Type B pancreatic cell (in vitro differentiated cells): Measurements from ENCODE around the gene FOXK1. TPM values are rescaled to one million over a fixed set of nuclear protein-coding genes. Genes with fewer than 3 reads are reported as not detected.
A peak's percentile ranks its signal among the peaks of the same experiment; 100 is the strongest.
"Not testable (repeated sequence)": the region's sequence is repeated elsewhere in the genome, so short reads cannot be mapped to it uniquely, and the experiment has no call there.

Experiments
- DNase-seq: peaks from one replicate; pipeline ENCODE4 v3.0.0; 2021; ENCODE audit warnings: mixed read lengths; ENCODE audit not compliant: unreplicated experiment; ENCODE audit errors: extremely low spot score
- H3K27ac Mint-ChIP-seq: 2 replicates; pipeline ENCODE4 v1.8.0; 2021; ENCODE audit warnings: mild to moderate bottlenecking, mixed read lengths
- H3K27me3 Mint-ChIP-seq: 2 replicates; pipeline ENCODE4 v1.8.0; 2021; ENCODE audit warnings: mixed read lengths
- H3K36me3 Mint-ChIP-seq: 2 replicates; pipeline ENCODE4 v1.8.0; 2021; ENCODE audit warnings: mixed read lengths
- H3K4me1 Mint-ChIP-seq: one replicate; pipeline ENCODE4 v1.8.0; 2021; ENCODE audit warnings: mixed read lengths; ENCODE audit not compliant: unreplicated experiment
- H3K4me3 Mint-ChIP-seq: 2 replicates; pipeline ENCODE4 v1.8.0; 2021; ENCODE audit warnings: mild to moderate bottlenecking, mixed read lengths
- H3K9me3 Mint-ChIP-seq: 2 replicates; pipeline ENCODE4 v1.8.0; 2021; ENCODE audit warnings: mixed read lengths
- CTCF ChIP-seq: fragments of 200-600 bp; sonication (generic); conservative IDR thresholded peaks from 2 replicates; pipeline ENCODE4 v1.5.0; 2021; ENCODE audit warnings: antibody characterized with exemption, mild to moderate bottlenecking
- total RNA-seq: library from RNA; stranded (reverse); gene quantifications from 2 replicates; pipeline ENCODE4 v1.2.1, GENCODE V29; 2021; ENCODE audit warnings: low replicate concordance

Gene FOXK1
- total RNA-seq, 1 donor from 2014 or later: 55.1 TPM

- Mint-ChIP-seq H3K9me3 (no peaks in the 10 kb centered on the region), H3K36me3 (peaks cover 9% of the 10 kb centered on the region), H3K4me3 (peak overlapping the region; percentile 10), H3K27me3 (no peaks in the 10 kb centered on the region), H3K4me1 (peaks cover 56% of the 10 kb centered on the region), H3K27ac (peak overlapping the region; percentile 50)
- no peak for TF ChIP-seq CTCF
- DNase-seq: no peak
Measured at GRCh38 chr7:4690953-4691856, 9.1 kb downstream of the FOXK1 start.

GRCh38 chr7:4692055-4692454 is 10.0 kb downstream of the FOXK1 start:
- TF ChIP-seq CTCF: no peak
- Mint-ChIP-seq H3K27ac (no peak overlapping the region), H3K4me1 (peaks cover 51% of the 10 kb centered on the region), H3K36me3 (peaks cover 9% of the 10 kb centered on the region), H3K9me3 (no peaks in the 10 kb centered on the region), H3K4me3 (no peak overlapping the region), H3K27me3 (no peaks in the 10 kb centered on the region)
- DNase-seq: no peak

- H3K27ac Mint-ChIP-seq: not testable (repeated sequence)
Measured at GRCh38 chr7:4692622-4693021, 10.5 kb downstream of the FOXK1 start.

GRCh38 chr7:4693152-4693551 is 11.1 kb downstream of the FOXK1 start:
- H3K9me3 Mint-ChIP-seq: no peaks in the 10 kb centered on the region
- peaks cover 51% of the 10 kb centered on the region for H3K4me1 Mint-ChIP-seq
- no peak overlapping the region for H3K4me3 Mint-ChIP-seq
- no peaks in the 10 kb centered on the region for H3K27me3 Mint-ChIP-seq
- H3K36me3 Mint-ChIP-seq: peaks cover 9% of the 10 kb centered on the region
- H3K27ac Mint-ChIP-seq: no peak overlapping the region
- TF ChIP-seq CTCF: no peak
- no peak for DNase-seq

More at GRCh38 chr7:4692622-4693021, 10.5 kb downstream of the FOXK1 start:
- peaks cover 51% of the 10 kb centered on the region for H3K4me1 Mint-ChIP-seq
- H3K27me3 Mint-ChIP-seq, H3K9me3 Mint-ChIP-seq, H3K4me3 Mint-ChIP-seq, DNase-seq, H3K36me3 Mint-ChIP-seq: not testable (repeated sequence)

GRCh38 chr7:4693749-4694148 is 11.7 kb downstream of the FOXK1 start:
- TF ChIP-seq CTCF: no peak
- H3K36me3 Mint-ChIP-seq: peaks cover 9% of the 10 kb centered on the region
- no peaks in the 10 kb centered on the region for H3K9me3 Mint-ChIP-seq
- no peak for DNase-seq
- peaks cover 47% of the 10 kb centered on the region for H3K4me1 Mint-ChIP-seq
- no peak overlapping the region for H3K4me3 Mint-ChIP-seq
- H3K27ac Mint-ChIP-seq: no peak overlapping the region
- H3K27me3 Mint-ChIP-seq: no peaks in the 10 kb centered on the region

- H3K27ac Mint-ChIP-seq: peak overlapping the region; percentile 51
- H3K4me1 Mint-ChIP-seq: peaks cover 44% of the 10 kb centered on the region
- no peak for TF ChIP-seq CTCF
- no peaks in the 10 kb centered on the region for H3K27me3 Mint-ChIP-seq
- peaks cover 9% of the 10 kb centered on the region for H3K36me3 Mint-ChIP-seq
- no peak overlapping the region for H3K4me3 Mint-ChIP-seq
- DNase-seq: no peak
- H3K9me3 Mint-ChIP-seq: no peaks in the 10 kb centered on the region
Measured at GRCh38 chr7:4694305-4694704, 12.2 kb downstream of the FOXK1 start.
